HG02678 (cell line): ENCODE measurements around the gene RBM20.
A peak's percentile ranks its signal among the peaks of the same experiment; 100 is the strongest.
"Not testable (repeated sequence)": the region's sequence is repeated elsewhere in the genome, so short reads cannot be mapped to it uniquely, and the experiment has no call there.

Experiments
- ATAC-seq: cut with Tn5 transposase; IDR thresholded peaks from one replicate; pipeline ENCODE4 v1.9.1; 2021; ENCODE audit warnings: mild to moderate bottlenecking, moderate library complexity; ENCODE audit not compliant: unreplicated experiment

Gene RBM20

GRCh38 chr10:110700947-110701616 is 56.9 kb downstream of the RBM20 start:
- no peak for ATAC-seq

- ATAC-seq, result no peak
These were observed 57.5 kb downstream of the RBM20 start for GRCh38 chr10:110701617-110701971.

DNA sequence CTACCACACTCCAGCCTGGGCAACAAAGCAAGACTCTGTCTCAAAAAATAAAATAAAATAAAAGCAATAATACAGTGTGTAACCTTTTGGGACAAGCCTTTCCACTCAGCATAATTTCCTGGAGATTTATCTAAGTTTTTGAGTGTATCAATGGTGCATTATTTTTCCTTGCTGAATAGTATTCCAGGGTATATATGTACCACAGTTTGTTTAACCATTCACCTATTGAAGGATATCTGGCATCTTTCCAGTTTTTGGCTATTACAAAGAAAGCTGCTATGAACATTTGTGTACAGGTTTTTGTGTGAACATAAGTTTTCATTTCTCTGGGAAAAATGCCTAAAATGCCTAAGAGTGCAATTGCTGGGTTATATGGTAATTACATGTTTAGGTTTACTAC is 59.9 kb downstream of the RBM20 start:
- ATAC-seq, result no peak

DNA sequence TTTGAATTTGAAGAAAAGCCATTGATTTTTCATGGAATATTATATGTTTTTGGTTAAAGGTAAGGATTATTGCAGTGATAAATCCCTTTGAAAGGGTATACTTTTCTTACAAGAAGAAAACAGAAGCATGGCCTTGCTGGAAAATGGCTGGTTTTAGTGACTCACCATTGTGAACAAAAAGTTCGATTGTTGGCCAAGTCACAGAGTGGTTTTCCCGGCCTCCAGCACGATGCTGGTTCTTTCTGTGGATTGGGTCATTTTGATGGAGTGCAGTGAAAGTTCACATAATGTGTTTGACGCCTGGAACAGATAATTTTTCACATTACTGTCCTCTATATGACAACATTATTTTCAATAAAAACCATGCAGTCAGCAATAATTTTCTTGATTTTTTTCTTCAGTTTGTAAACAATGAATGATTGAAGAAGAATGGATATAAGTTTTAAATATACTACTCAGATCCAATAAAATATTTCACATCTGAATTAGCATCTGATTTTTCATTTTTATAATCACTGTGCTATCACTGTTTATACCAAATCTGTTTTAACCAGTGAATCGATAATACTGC is 60.9 kb downstream of the RBM20 start:
- ATAC-seq, result no peak

- ATAC-seq, result not testable (repeated sequence)
These were observed 61.5 kb downstream of the RBM20 start for GRCh38 chr10:110705596-110705995.

GRCh38 chr10:110706690-110707098 is 62.6 kb downstream of the RBM20 start:
- no peak for ATAC-seq

DNA sequence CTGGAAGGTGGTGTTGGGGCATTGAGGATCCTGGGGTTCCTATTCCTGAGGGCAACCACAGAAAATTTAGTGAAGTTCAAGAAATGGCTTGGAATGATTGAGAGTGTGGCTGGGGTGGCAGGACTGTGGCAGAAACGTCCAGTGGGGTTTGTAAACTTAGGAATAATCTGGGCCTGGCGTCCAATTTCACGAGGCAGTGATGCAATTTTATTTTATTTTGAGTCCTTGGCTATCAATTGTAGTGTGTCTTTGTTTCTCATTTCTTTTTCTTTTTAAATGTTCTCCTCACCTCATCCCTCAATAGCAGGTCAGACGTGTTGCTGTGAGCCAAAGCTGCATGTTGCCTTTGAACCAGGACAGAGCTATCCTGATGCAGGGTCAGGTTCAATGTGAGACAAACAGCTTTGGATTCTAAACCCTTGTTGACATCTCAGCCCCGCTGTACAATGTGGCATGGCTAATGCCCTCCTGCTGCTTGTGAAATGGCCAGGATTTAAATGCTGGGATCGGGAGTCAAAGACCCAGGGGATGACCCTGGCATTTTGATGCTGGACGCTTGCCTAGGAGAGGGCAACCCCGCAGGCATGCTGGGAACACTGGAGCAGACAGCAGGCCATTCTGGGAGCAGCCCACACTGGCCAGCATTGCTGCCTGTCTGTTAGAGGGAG is 64.8 kb downstream of the RBM20 start:
- no peak for ATAC-seq

- ATAC-seq, result no peak
These were observed 65.3 kb downstream of the RBM20 start for GRCh38 chr10:110709444-110709828.

DNA sequence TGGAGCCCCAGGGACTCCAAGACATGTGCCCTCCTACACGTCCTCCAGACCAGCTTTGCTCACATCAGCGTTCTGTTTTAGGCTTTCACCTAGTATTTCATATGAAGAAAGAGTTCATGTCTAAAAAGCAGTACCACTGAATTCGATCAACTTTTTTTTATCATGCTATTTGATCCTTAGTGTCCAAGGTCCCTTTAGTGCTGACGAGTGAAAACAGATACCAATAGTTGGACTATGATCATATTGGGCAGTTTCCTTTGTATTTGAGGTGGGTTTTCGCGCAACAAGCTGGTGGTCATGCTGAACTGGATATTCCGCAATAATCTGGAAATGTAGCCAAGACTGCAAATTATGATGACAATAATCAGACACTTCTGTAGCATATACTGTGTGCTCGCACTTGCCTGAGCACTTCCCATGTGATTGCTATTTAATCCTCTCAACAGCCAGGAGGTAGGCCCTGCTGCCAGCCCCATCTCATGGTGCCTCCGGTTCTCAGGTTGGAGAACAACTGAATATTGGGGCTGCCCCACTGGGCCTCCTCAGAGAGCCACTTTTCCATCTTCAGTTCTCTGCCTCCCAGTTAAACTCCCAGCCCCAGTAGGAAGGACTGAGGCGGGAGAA is 65.9 kb downstream of the RBM20 start:
- no peak for ATAC-seq

GRCh38 chr10:110710621-110711020 is 66.5 kb downstream of the RBM20 start:
- ATAC-seq, result no peak

DNA sequence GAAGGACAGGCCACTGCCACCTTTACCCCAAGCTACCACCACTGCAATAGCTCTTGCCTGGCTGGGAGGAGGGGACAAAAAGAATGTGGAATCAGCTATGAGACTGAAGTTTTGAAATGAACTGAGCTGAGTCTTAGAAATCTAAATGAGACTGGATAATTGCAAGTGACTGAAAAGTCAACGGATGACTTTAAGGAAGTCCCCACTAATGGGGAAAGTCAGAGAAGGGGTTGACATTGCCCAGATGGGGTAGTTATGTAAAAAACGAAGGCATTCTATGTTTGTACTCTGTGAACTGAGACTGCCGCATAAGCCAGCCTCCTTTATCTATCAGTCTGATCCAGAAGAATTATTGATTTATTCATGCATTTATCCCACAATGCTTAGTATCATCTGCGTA is 67.2 kb downstream of the RBM20 start:
- ATAC-seq, result no peak

DNA sequence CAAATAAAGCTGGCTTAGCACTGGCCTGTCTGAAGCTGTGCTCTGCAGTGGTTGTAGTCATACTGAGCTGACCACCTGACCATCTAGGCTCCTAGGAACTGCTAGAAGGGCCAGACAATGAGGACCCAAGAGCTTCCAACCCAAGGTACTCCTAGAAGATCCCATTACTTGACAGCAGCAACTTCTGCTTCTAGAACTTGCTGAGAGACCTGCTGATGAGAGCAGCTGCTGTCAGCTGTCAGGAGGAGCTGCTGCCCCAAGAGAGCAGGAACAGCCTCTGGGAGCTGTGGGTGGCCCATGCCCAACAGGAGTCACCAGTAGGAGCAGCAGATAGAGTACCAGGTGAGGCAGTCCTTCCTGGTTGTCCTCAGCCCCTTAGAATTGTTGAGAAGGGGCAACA is 70.2 kb downstream of the RBM20 start:
- no peak for ATAC-seq

GRCh38 chr10:110717781-110718589 is 73.8 kb downstream of the RBM20 start:
- ATAC-seq, result no peak

- no peak for ATAC-seq
These were observed 77.4 kb downstream of the RBM20 start for GRCh38 chr10:110721406-110722038.

DNA sequence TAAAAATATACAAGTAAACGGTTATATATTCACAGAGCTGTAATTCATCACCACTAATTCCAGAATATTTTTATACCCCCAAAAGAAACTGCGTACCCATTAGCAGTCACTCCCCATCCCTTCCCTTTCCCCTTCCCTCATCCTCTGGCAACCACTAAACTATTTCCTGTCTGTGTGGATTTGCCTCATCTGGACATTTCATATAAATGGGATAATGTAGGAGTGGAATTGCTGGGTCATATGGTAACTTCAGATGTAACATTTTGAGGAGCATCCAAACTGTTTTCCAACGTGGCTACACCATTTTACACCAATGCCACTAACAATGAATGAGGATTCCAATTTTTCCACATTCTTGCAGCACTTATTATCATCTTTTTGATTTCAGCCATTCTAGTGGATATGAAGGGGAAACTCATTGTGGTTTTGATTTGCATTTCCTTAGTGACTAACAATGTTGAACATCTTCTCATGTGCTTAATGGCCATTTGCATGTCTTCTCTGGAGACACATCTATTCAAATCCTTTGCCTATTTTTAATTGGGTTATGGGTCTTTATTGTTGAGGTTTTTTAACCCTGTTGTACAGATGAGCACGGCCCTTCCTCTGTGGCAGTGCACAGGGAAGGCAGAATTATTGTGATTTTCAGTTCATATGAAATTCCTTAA is 79.2 kb downstream of the RBM20 start:
- no peak for ATAC-seq

DNA sequence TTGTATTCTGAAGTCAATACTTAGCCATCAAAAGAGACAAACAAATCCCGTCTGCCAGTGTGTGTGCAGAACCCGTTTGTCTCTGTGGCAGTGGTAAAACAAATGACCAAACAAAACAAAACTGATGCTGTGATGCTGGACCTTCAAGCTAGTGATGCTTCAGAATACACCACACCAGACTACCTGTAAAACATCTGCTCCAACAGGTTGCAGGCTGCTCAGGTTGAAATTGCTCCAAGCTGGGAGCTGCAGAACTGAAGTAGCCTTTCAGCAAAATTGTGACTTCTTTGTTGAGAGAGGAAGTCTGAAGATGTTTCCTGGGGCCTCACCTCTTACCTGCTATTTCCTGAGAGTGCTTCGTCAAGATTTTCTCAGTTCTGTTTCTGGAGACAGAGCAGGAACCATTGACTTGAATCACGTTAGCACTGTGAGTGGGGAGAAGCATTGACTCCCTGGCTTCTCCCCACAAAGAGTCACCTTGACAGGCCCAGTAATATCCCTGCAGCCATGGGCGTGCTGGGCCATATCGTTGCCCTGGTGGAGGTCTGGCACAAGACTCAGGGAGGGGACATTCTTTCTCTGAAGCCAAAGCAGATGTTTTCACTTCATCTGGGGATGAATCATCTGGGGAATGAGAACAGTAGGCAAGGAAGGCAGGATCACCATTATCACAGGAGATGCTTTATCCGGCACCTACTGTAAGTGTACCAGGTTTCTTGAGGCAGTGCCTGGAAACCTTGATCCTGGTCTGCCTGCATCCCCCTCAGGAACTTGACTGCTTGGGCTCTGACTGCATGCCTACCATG is 80.2 kb downstream of the RBM20 start:
- peak; percentile 59 for ATAC-seq

DNA sequence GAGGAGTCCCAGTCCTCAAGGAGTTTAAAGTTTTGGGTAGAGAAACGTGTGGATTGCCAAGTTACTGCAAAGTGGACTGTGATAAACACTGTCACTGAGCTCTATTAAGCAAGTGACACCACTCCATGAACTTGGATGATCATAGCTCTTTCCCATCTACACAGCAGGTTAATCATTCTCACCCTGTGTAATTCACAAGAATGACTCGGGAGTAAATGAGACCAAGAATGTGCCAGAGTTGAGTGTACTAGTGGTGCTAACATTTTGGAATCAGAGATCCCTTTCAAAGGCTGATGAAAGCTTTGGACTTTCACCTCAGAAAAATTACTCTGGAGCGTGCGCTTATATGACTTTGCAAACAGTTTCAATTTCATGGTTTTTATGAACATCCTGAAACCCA is 80.8 kb downstream of the RBM20 start:
- no peak for ATAC-seq

DNA sequence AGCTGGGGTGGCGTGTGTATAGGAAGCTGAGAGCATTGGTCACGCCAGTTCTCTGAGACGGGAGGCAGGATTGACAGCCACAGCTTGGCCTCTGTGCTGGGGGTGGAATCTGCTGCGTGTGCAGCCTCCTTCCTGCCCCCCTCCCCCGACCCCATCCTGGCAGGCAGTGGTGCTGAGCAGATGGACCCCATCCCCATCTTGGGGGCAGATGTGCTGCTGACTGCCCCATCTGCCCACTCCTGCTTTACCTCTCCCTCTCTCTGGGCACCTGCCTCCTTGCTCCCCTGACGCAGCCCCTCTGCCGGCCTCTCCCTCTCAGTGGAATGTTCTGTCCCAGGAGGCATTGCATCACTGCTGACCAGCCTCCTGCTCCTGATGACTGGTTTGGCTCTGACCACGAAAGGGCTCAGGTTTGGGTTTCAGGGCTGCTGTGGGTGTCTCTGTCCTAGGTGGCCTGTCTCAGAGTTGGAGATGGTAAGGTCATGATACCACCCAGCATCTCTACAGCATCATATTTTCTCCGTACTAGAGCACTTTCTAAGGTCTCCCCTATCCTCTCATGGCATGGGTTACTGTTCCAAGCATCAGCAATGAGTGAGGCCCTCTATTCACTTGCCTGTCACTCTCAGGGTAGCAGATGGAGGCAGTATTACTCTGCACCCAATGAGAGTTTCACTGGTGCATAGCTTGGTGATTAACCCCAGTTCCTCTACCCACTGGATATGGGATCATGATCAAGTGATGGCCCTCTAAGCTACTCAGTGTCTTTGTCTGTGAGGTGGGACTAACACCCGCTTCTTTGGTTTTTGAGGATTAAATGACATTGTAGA is 81.9 kb downstream of the RBM20 start:
- ATAC-seq, result no peak

DNA sequence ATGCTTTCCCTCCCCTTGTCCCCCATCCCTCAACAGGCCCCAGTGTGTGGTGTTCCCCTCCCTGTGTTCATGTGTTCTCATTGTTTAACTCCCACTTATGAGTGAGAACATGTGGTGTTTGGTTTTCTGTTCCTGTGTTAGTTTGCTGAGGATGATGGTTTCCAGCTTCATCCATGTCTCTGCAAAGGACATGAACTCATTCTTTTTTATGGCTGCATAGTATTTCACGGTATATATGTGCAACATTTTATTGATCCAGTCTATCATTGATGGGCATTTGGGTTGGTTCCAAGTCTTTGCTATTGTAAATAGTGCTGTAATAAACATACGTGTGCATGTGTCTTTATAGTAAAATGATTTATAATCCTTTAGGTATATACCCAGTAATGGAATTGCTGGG is 83.6 kb downstream of the RBM20 start:
- not testable (repeated sequence) for ATAC-seq
